ENCODE measurements around the gene VPS52. TPM values are rescaled to one million over a fixed set of nuclear protein-coding genes. Genes with fewer than 3 reads are reported as not detected.

VPS52 gene
- total RNA-seq, 4 donors from 2014 or later, result 18.1 to 45.5 (median 31.5) TPM

DNA sequence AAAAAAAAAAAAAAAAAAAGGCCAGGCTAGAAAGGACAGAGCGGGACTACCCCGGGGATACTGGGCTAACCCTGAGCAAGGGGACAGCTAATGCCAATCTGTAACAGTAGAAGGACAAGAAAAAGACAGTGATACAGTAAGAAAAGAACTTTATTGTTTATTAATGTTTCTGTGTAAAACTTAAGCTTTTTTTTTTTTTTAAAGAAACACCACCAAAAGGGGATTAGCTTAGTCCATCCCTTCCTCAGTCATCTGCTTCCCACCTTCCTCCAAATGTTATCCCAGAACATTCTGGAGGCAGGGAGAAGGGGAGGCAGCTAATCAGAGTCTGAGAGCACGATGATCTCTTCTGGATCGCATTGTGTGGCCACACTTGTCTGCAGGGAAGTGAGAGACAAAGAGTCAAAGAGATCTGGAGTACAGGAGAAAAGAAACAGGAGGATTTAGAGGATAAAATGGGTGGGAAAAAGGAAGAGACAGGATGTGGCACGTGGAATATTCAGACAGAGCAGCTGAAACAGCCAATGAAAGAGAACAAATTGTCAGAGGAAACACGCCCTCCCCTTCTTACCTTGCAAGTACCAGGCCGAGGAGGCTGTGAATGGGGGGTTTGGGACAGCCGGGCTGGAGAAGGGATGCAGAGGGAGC lies 46.9 kb upstream of the VPS52 start:
- WGBS, 2 donors (ENCODE audit: low coverage in 1 of 2), result 47 to 78% methylated on average over 7 of the region's 8 CpGs
- Histone ChIP-seq H3K27ac (peak overlapping the region; percentile 51 to 98 (median 94)), H3K9me3 (no peaks in the 10 kb centered on the region), H3K4me1 (peaks cover 5 to 80% (median 27%) of the 10 kb centered on the region in 3 donors), H3K36me3 (peaks cover 0 to 41% of the 10 kb centered on the region in 2 donors), H3K4me3 (peak overlapping the region; percentile 58 to 61), H3K27me3 (no peaks in the 10 kb centered on the region)
- no peak for ATAC-seq
- TF ChIP-seq POLR2AphosphoS5 (IDR thresholded peaks at IDR 0.05) (no peak), EP300 (IDR thresholded peaks at IDR 0.05) (no peak), POLR2A (IDR thresholded peaks at IDR 0.05) (no peak), CTCF (IDR thresholded peaks at IDR 0.05) (no peak)

- Histone ChIP-seq H3K36me3 (peaks cover 0 to 41% of the 10 kb centered on the region in 2 donors), H3K4me1 (peaks cover 5 to 80% (median 26%) of the 10 kb centered on the region in 3 donors), H3K27me3 (no peaks in the 10 kb centered on the region), H3K9me3 (no peaks in the 10 kb centered on the region), H3K4me3 (peak within 1 kb of the TSS; percentile 58 to 61), H3K27ac (peak within 1 kb of the TSS; percentile 51 to 98 (median 94))
- ATAC-seq, result peak; percentile 90
- TF ChIP-seq POLR2AphosphoS5 (IDR thresholded peaks at IDR 0.05), result peak; percentile 69
- peak in 1 of 2 donors; percentile 20 for TF ChIP-seq POLR2A (IDR thresholded peaks at IDR 0.05)
- TF ChIP-seq EP300 (IDR thresholded peaks at IDR 0.05), result no peak
- no peak for TF ChIP-seq CTCF (IDR thresholded peaks at IDR 0.05)
- 4 to 7% methylated on average over 3 to 17 of the region's 44 CpGs for WGBS, 2 donors (ENCODE audit: low coverage in 1 of 2)
Measured at GRCh38 chr6:33317669-33318425, 46.2 kb upstream of the VPS52 start, which contains the start of gene ZBTB22. TSS of gene ZBTB22 (minus strand) at chr6:33317744. CDS start at chr6:33316916, 828 bp downstream.

GRCh38 chr6:33317419-33317668 lies 45.7 kb upstream of the VPS52 start:
- WGBS, 2 donors (ENCODE audit: low coverage in 1 of 2), result 0% methylated on average over 3 of the region's 27 CpGs; no CpG with 5 or more reads in 1 of the 2 donors

GRCh38 chr6:33316603-33317418 lies 45.1 kb upstream of the VPS52 start:
- Histone ChIP-seq H3K4me1 (peaks cover 3 to 83% (median 26%) of the 10 kb centered on the region in 3 donors), H3K4me3 (peak overlapping the region; percentile 58 to 61), H3K36me3 (peaks cover 0 to 41% of the 10 kb centered on the region in 2 donors), H3K27ac (peak overlapping the region; percentile 51 to 98 (median 94)), H3K27me3 (no peaks in the 10 kb centered on the region), H3K9me3 (no peaks in the 10 kb centered on the region)
- ATAC-seq, result no peak
- no peak for TF ChIP-seq POLR2AphosphoS5 (IDR thresholded peaks at IDR 0.05)
- TF ChIP-seq EP300 (IDR thresholded peaks at IDR 0.05), result no peak
- TF ChIP-seq POLR2A (IDR thresholded peaks at IDR 0.05), result no peak
- TF ChIP-seq CTCF (IDR thresholded peaks at IDR 0.05), result no peak
- WGBS, 2 donors (ENCODE audit: low coverage in 1 of 2), result 52 to 56% methylated on average over 6 to 10 of the region's 19 CpGs

More at GRCh38 chr6:33317419-33317668, 45.7 kb upstream of the VPS52 start:
- Histone ChIP-seq H3K27me3 (no peaks in the 10 kb centered on the region), H3K4me3 (peak overlapping the region; percentile 58 to 61), H3K4me1 (peaks cover 5 to 83% (median 26%) of the 10 kb centered on the region in 3 donors), H3K36me3 (peaks cover 0 to 41% of the 10 kb centered on the region in 2 donors), H3K9me3 (no peaks in the 10 kb centered on the region), H3K27ac (peak overlapping the region; percentile 51 to 98 (median 94))
- TF ChIP-seq POLR2A (IDR thresholded peaks at IDR 0.05) (no peak), EP300 (IDR thresholded peaks at IDR 0.05) (no peak), CTCF (IDR thresholded peaks at IDR 0.05) (no peak), POLR2AphosphoS5 (IDR thresholded peaks at IDR 0.05) (no peak)
- ATAC-seq, result no peak
